AG10803 (cell line): ENCODE measurements around the gene AKR1C1.
"Not testable (repeated sequence)": the region's sequence is repeated elsewhere in the genome, so short reads cannot be mapped to it uniquely, and the experiment has no call there.

Source experiments
- DNase-seq: peaks from one replicate; pipeline ENCODE4 v3.0.0; 2010; ENCODE audit warnings: low read depth
- H3K4me3 ChIP-seq: 2 replicates; pipeline ENCODE4 v1.5.1; 2011; ENCODE audit warnings: mild to moderate bottlenecking, low read length, control low read depth
- CTCF ChIP-seq: conservative IDR thresholded peaks from 2 replicates; pipeline ENCODE4 v1.5.1; 2011; ENCODE audit warnings: mild to moderate bottlenecking, low read length, control low read depth, inconsistent platforms

The AKR1C1 gene

GRCh38 chr10:5014936-5015335 lies 51.7 kb downstream of the AKR1C1 start:
- no peak overlapping the region for H3K4me3 ChIP-seq
- peak; percentile 30 for DNase-seq
- peak; percentile 39 for TF ChIP-seq CTCF

GRCh38 chr10:5018134-5018533 lies 54.9 kb downstream of the AKR1C1 start:
- no peak for TF ChIP-seq CTCF

GRCh38 chr10:5018671-5019277 lies 55.6 kb downstream of the AKR1C1 start:
- H3K4me3 ChIP-seq: not testable (repeated sequence)
- peak; percentile 53 for TF ChIP-seq CTCF
- peak; percentile 73 for DNase-seq

More at GRCh38 chr10:5018134-5018533, 54.9 kb downstream of the AKR1C1 start:
- DNase-seq: no peak
- no peak overlapping the region for H3K4me3 ChIP-seq

- DNase-seq, H3K4me3 ChIP-seq: not testable (repeated sequence)
Observed at GRCh38 chr10:5019770-5020612, 56.8 kb downstream of the AKR1C1 start.

GRCh38 chr10:5021624-5022290 lies 58.5 kb downstream of the AKR1C1 start:
- not testable (repeated sequence) for H3K4me3 ChIP-seq, DNase-seq

- no peak for DNase-seq
- no peak for TF ChIP-seq CTCF
- H3K4me3 ChIP-seq: no peak overlapping the region
Observed at GRCh38 chr10:5023177-5023805, 60.1 kb downstream of the AKR1C1 start.

GRCh38 chr10:5025461-5025881 lies 62.3 kb downstream of the AKR1C1 start:
- H3K4me3 ChIP-seq, DNase-seq: not testable (repeated sequence)

- H3K4me3 ChIP-seq: no peak overlapping the region
- DNase-seq: no peak
Observed at GRCh38 chr10:5030989-5031388, 67.8 kb downstream of the AKR1C1 start.

GRCh38 chr10:5031588-5031987 lies 68.4 kb downstream of the AKR1C1 start:
- not testable (repeated sequence) for DNase-seq, H3K4me3 ChIP-seq

More at GRCh38 chr10:5030989-5031388, 67.8 kb downstream of the AKR1C1 start:
- TF ChIP-seq CTCF: no peak

GRCh38 chr10:5032444-5032843 lies 69.2 kb downstream of the AKR1C1 start:
- DNase-seq, H3K4me3 ChIP-seq: not testable (repeated sequence)
